DND-41 (cell line): Measurements from ENCODE around the gene ATXN7.

ENCODE experiments used
- ATAC-seq: fragments of 200-7000 bp; cut with Tn5 transposase; 3 replicates; pipeline ENCODE4 v1.9.1; 2021; ENCODE audit warnings: low read depth; ENCODE audit not compliant: insufficient read depth
- DNase-seq: peaks from one replicate; pipeline ENCODE4 v3.0.0-alpha.2; 2020
- H2AFZ ChIP-seq: 2 replicates; pipeline ENCODE4 v1.6.0; 2012; ENCODE audit warnings: low read depth, low read length
- H3K27ac ChIP-seq: 2 replicates; pipeline ENCODE4 v1.5.1; 2012; ENCODE audit warnings: low read length, inconsistent platforms
- H3K27me3 ChIP-seq: fragments of 200-600 bp; sonication (generic); 2 replicates; pipeline ENCODE4 v1.6.0; 2012; ENCODE audit warnings: low read length, mild to moderate bottlenecking, inconsistent platforms; ENCODE audit not compliant: insufficient read depth, poor library complexity
- H3K36me3 ChIP-seq: 2 replicates; pipeline ENCODE4 v1.5.1; 2012; ENCODE audit warnings: low read length, inconsistent platforms; ENCODE audit not compliant: insufficient read depth
- H3K4me1 ChIP-seq: 2 replicates; pipeline ENCODE4 v1.5.1; 2012; ENCODE audit warnings: mild to moderate bottlenecking, low read length; ENCODE audit not compliant: insufficient read depth
- H3K4me2 ChIP-seq: 2 replicates; pipeline ENCODE4 v1.6.0; 2012; ENCODE audit warnings: mild to moderate bottlenecking, moderate library complexity, low read length, inconsistent platforms; ENCODE audit not compliant: insufficient read depth
- H3K4me3 ChIP-seq, 2 experiments: fragments of 200-600 bp in 1 of 2; shearing (Covaris generic) in 1 of 2; 2 replicates each; pipeline ENCODE4 v1.5.1; 2012 to 2016; ENCODE audit warnings: inconsistent platforms in 2 of 2, low read length in 2 of 2, mild to moderate bottlenecking in 2 of 2, low read depth in 1 of 2, moderate library complexity in 1 of 2
- H3K79me2 ChIP-seq: 2 replicates; pipeline ENCODE4 v1.6.0; 2012; ENCODE audit warnings: low read length, inconsistent platforms; ENCODE audit not compliant: insufficient read depth
- H3K9ac ChIP-seq: 2 replicates; pipeline ENCODE4 v1.6.0; 2012; ENCODE audit warnings: low read depth, mild to moderate bottlenecking, inconsistent platforms, low read length, moderate library complexity
- H3K9me3 ChIP-seq: 2 replicates; pipeline ENCODE4 v1.5.1; 2012; ENCODE audit warnings: low read length, moderate library complexity, mild to moderate bottlenecking, inconsistent platforms; ENCODE audit not compliant: insufficient read depth, severe bottlenecking
- H4K20me1 ChIP-seq: 2 replicates; pipeline ENCODE4 v1.6.0; 2012; ENCODE audit warnings: low read length; ENCODE audit not compliant: insufficient read depth
- CTCF ChIP-seq: IDR thresholded peaks from 2 replicates; pipeline ENCODE4 v1.5.1; 2012; ENCODE audit warnings: borderline replicate concordance, low read length, moderate library complexity, mild to moderate bottlenecking; ENCODE audit not compliant: poor library complexity, severe bottlenecking; ENCODE audit errors: extremely low read depth
- EZH2 ChIP-seq: IDR thresholded peaks from 3 replicates; pipeline ENCODE4 v1.6.1; 2012; ENCODE audit warnings: borderline replicate concordance, low read depth, mild to moderate bottlenecking, moderate library complexity, low read length, inconsistent platforms; ENCODE audit not compliant: severe bottlenecking

ATXN7 gene

DNA sequence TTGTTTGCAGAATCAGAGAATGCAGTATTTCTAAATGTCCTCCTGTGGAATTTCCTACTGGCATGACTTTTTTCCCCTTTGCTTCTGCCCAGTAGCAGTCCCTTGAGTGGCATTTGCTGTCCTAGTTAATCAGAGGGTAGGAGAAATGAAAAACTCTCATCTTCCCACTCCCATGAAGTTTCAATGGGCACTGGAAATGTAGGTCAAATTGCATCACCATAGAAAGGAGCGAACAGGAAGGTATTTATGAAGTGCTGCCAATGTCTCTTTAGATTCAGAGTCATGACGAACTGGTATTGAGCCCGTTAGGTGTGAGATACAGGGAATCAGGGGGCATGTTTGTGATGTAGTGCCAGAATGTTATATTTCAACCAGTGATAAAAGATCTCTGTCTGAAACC, 23.2 kb downstream of the ATXN7 start:
- Histone ChIP-seq H4K20me1 (peaks cover 39% of the 10 kb centered on the region), H3K79me2 (peaks cover 91% of the 10 kb centered on the region)
- no peak for ATAC-seq

DNA sequence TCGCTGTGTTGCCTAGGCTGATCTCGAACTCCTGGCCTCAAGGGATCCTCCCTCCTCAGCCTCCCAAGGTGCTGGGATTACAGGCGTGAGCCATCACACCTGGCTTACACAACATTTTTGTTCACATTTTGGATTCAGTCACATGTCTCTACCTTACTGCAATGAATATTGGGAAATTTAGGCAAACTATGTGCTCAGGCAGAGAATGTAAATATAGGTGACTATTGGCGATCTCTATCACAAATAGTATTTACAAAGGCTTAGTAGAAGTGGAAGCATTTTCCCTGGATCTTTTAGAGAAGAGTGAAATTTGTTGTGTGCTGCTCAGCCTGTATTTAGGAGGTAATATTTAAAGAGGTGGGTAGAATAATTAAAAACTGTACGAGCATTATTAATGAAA, 27.9 kb downstream of the ATXN7 start:
- TF ChIP-seq EZH2: no peak
- TF ChIP-seq CTCF: no peak
- peaks cover 42% of the 10 kb centered on the region for H4K20me1 ChIP-seq
- no peaks in the 10 kb centered on the region; the same call in 1 of the 2 replicates for H3K36me3 ChIP-seq
- no peak for ATAC-seq
- H2AFZ ChIP-seq: no peak overlapping the region
- H3K27ac ChIP-seq: no peak overlapping the region
- H3K9me3 ChIP-seq: no peaks in the 10 kb centered on the region
- H3K27me3 ChIP-seq: no peaks in the 10 kb centered on the region
- peaks cover 92% of the 10 kb centered on the region for H3K79me2 ChIP-seq
- H3K4me1 ChIP-seq: no peaks in the 10 kb centered on the region
- H3K4me2 ChIP-seq: no peak overlapping the region
- DNase-seq: no peak
- no peak overlapping the region for H3K9ac ChIP-seq
- no peak overlapping the region for H3K4me3 ChIP-seq

More for the DNA sequence above, 23.2 kb downstream of the ATXN7 start:
- H3K4me2 ChIP-seq: no peak overlapping the region
- no peak overlapping the region for H3K9ac ChIP-seq
- no peak overlapping the region for H2AFZ ChIP-seq
- no peaks in the 10 kb centered on the region; the same call in 1 of the 2 replicates for H3K36me3 ChIP-seq
- H3K9me3 ChIP-seq: no peaks in the 10 kb centered on the region
- TF ChIP-seq EZH2 (no peak), CTCF (no peak)
- no peak for DNase-seq
- no peaks in the 10 kb centered on the region for H3K27me3 ChIP-seq
- H3K4me1 ChIP-seq: no peaks in the 10 kb centered on the region
- no peak overlapping the region for H3K4me3 ChIP-seq
- H3K27ac ChIP-seq: no peak overlapping the region

DNA sequence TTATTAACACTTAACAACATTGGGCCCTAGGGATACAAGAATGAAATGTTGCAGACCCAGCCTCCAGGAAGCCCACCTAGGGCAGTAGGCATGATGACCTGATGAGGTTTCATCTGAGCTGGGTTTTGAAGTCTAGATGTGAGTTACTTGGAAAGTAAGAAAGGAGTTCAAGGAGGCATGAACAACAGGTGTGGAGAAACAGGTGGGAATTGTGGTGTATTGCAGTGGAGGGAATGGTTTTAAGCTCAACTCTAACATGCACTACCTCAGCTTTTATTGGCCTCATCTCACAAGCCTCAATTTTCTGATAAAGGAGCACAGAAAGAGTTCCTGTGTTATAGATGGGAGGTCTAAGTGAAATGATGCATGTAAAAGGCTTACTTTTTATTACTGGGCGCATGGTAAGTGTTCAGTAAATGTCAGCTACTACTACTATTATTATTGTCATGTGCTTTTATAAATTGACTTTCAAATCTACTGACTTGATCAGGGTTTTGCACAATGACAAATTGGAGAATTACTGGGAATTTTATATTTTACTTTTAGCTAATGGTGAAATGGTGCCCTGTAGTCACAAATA, 29.2 kb downstream of the ATXN7 start:
- TF ChIP-seq EZH2 (no peak), CTCF (no peak)
- Histone ChIP-seq H3K36me3 (no peaks in the 10 kb centered on the region; the same call in 1 of the 2 replicates), H3K27me3 (no peaks in the 10 kb centered on the region), H3K27ac (no peak overlapping the region), H3K9ac (no peak overlapping the region), H3K9me3 (no peaks in the 10 kb centered on the region), H4K20me1 (peaks cover 38% of the 10 kb centered on the region), H3K4me1 (no peaks in the 10 kb centered on the region), H3K79me2 (peaks cover 92% of the 10 kb centered on the region), H2AFZ (no peak overlapping the region), H3K4me2 (no peak overlapping the region), H3K4me3 (no peak overlapping the region)
- DNase-seq (no peak), ATAC-seq (no peak)
